Endothelial cell of umbilical vein (primary cell): Measurements from ENCODE around the gene MED25.

Experiments
- CTCF ChIP-seq, 2 donors: IDR thresholded peaks; 1 replicate in 1 of 2; 2 replicates in 1 of 2; pipeline ENCODE4 v1.5.1; 2011; ENCODE audit warnings: low read length in 2 of 2, mild to moderate bottlenecking in 2 of 2, moderate library complexity in 2 of 2, control low read depth in 1 of 2, inconsistent platforms in 1 of 2, low read depth in 1 of 2; ENCODE audit not compliant: insufficient read depth in 1 of 2; ENCODE audit errors: extremely low read depth in 1 of 2
- EZH2 ChIP-seq: IDR thresholded peaks from 2 replicates; pipeline ENCODE4 v1.6.1; 2012; ENCODE audit warnings: borderline replicate concordance, low read depth, mild to moderate bottlenecking, moderate library complexity, low read length, inconsistent platforms; ENCODE audit not compliant: severe bottlenecking
- GATA2 ChIP-seq: IDR thresholded peaks from 2 replicates; pipeline ENCODE4 v1.7.0; 2011; ENCODE audit warnings: low read depth, mild to moderate bottlenecking, moderate library complexity, mixed read lengths, low read length; ENCODE audit not compliant: insufficient read length, insufficient read depth
- JUN ChIP-seq: IDR thresholded peaks from 2 replicates; pipeline ENCODE4 v1.6.1; 2011; ENCODE audit warnings: borderline replicate concordance, low read depth; ENCODE audit not compliant: insufficient read length, insufficient read depth
- MAX ChIP-seq: IDR thresholded peaks from 2 replicates; pipeline ENCODE4 v1.6.1; 2011; ENCODE audit not compliant: insufficient read depth, insufficient read length
- MYC ChIP-seq: IDR thresholded peaks from one replicate; pipeline ENCODE4 v1.6.1; 2011; ENCODE audit warnings: mild to moderate bottlenecking, low read depth, low read length
- POLR2A ChIP-seq: IDR thresholded peaks from 2 replicates; pipeline ENCODE4 v1.6.1; 2012; ENCODE audit warnings: low read depth, mild to moderate bottlenecking, control low read depth, low read length
- POLR2AphosphoS5 ChIP-seq: IDR thresholded peaks from 2 replicates; pipeline ENCODE4 v1.6.1; 2012; ENCODE audit warnings: low read depth, mild to moderate bottlenecking, control low read depth, low read length, moderate library complexity; ENCODE audit not compliant: insufficient read depth

DNA sequence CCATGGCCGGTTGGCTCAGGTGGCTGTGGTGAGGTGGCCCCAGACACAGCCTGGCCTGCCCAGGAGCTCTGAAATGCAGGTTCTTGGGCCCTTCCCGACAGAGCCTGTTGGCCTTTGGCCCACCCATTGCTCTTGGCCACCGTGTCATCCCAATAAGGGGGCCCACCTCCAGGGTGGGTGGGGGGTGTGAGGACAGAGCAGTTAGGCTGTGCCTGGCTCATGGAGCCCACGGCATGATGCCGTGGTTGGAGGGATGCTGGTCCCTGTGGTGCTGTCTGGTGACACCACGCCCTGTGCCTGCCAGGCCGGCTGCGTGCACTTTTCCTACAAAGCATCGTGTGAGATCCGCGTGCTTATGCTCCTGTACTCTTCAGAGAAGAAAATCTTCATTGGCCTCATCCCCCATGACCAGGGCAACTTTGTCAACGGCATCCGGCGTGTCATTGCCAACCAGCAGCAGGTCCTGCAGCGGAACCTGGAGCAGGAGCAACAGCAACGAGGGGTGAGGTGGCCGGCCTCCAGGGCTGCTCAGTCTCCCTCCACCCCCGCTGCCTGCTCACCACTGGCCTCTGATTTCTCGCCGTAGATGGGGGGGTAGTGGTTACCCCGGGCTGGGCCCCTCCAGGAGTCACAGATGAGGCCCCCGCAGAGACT lies 41.7 kb downstream of the MED25 start:
- TF ChIP-seq CTCF (IDR thresholded peaks at IDR 0.05; ENCODE audit: extremely low read depth in 1 of 2, insufficient read depth in 1 of 2, low read depth in 1 of 2, low read length in 2 of 2) (no peak), MAX (no peak), EZH2 (no peak), POLR2A (no peak), JUN (no peak), MYC (no peak), POLR2AphosphoS5 (no peak), GATA2 (no peak)
